ENCODE results near the gene EIF2D.

EIF2D gene

GRCh38 chr1:206653715-206654459, 41.6 kb upstream of the EIF2D start:
- no peaks in the 10 kb centered on the region for H4K20me1 ChIP-seq (ENCODE audit: insufficient read depth, low read length)
- H3K79me2 ChIP-seq (ENCODE audit: insufficient read depth, low read length), result no peaks in the 10 kb centered on the region
- H3K27ac ChIP-seq (ENCODE audit: low read length), result no peak overlapping the region
- no peaks in the 10 kb centered on the region for H3K36me3 ChIP-seq (ENCODE audit: insufficient read depth, low read length)
- H3K4me3 ChIP-seq (ENCODE audit: low read depth in 1 of 2, low read length in 2 of 2), result no peak overlapping the region
- H3K9me3 ChIP-seq (ENCODE audit: insufficient read depth, low read length, severe bottlenecking), result no peaks in the 10 kb centered on the region
- DNase-seq (no peak), ATAC-seq (ENCODE audit: insufficient read depth, low read depth) (no peak)
- no peaks in the 10 kb centered on the region for H3K27me3 ChIP-seq (ENCODE audit: insufficient read depth, low read length, poor library complexity)
- no peak overlapping the region for H2AFZ ChIP-seq (ENCODE audit: low read depth, low read length)
- H3K4me1 ChIP-seq (ENCODE audit: insufficient read depth, low read length), result peaks cover 5% of the 10 kb centered on the region
- H3K4me2 ChIP-seq (ENCODE audit: insufficient read depth, low read length), result no peak overlapping the region
- H3K9ac ChIP-seq (ENCODE audit: low read depth, low read length), result no peak overlapping the region
- no peak for TF ChIP-seq EZH2 (IDR thresholded peaks at IDR 0.05; ENCODE audit: borderline replicate concordance, low read depth, low read length, severe bottlenecking)

GRCh38 chr1:206651958-206652890, 40.0 kb upstream of the EIF2D start:
- no peak for ATAC-seq (ENCODE audit: insufficient read depth, low read depth)
- no peaks in the 10 kb centered on the region for H4K20me1 ChIP-seq (ENCODE audit: insufficient read depth, low read length)

GRCh38 chr1:206651014-206651413, 38.7 kb upstream of the EIF2D start:
- Histone ChIP-seq H4K20me1 (ENCODE audit: insufficient read depth, low read length) (no peaks in the 10 kb centered on the region), H3K9me3 (ENCODE audit: insufficient read depth, low read length, severe bottlenecking) (no peaks in the 10 kb centered on the region), H3K79me2 (ENCODE audit: insufficient read depth, low read length) (no peaks in the 10 kb centered on the region), H3K4me3 (ENCODE audit: low read depth in 1 of 2, low read length in 2 of 2) (no peak overlapping the region), H3K9ac (ENCODE audit: low read depth, low read length) (no peak overlapping the region), H3K27me3 (ENCODE audit: insufficient read depth, low read length, poor library complexity) (no peaks in the 10 kb centered on the region), H3K36me3 (ENCODE audit: insufficient read depth, low read length) (peaks cover 14% of the 10 kb centered on the region), H3K4me2 (ENCODE audit: insufficient read depth, low read length) (no peak overlapping the region), H3K4me1 (ENCODE audit: insufficient read depth, low read length) (no peaks in the 10 kb centered on the region), H3K27ac (ENCODE audit: low read length) (no peak overlapping the region), H2AFZ (ENCODE audit: low read depth, low read length) (no peak overlapping the region)
- TF ChIP-seq CTCF (IDR thresholded peaks at IDR 0.05; ENCODE audit: borderline replicate concordance, extremely low read depth, low read length, poor library complexity, severe bottlenecking), result no peak
- TF ChIP-seq EZH2 (IDR thresholded peaks at IDR 0.05; ENCODE audit: borderline replicate concordance, low read depth, low read length, severe bottlenecking), result no peak
- no peak for ATAC-seq (ENCODE audit: insufficient read depth, low read depth)
- DNase-seq, result no peak

More at GRCh38 chr1:206651958-206652890, 40.0 kb upstream of the EIF2D start:
- no peak for DNase-seq
- Histone ChIP-seq H3K9ac (ENCODE audit: low read depth, low read length) (no peak overlapping the region), H2AFZ (ENCODE audit: low read depth, low read length) (no peak overlapping the region), H3K36me3 (ENCODE audit: insufficient read depth, low read length) (peaks cover 14% of the 10 kb centered on the region), H3K79me2 (ENCODE audit: insufficient read depth, low read length) (no peaks in the 10 kb centered on the region), H3K27me3 (ENCODE audit: insufficient read depth, low read length, poor library complexity) (no peaks in the 10 kb centered on the region), H3K4me2 (ENCODE audit: insufficient read depth, low read length) (no peak overlapping the region), H3K27ac (ENCODE audit: low read length) (no peak overlapping the region), H3K4me1 (ENCODE audit: insufficient read depth, low read length) (no peaks in the 10 kb centered on the region), H3K4me3 (ENCODE audit: low read depth in 1 of 2, low read length in 2 of 2) (no peak overlapping the region), H3K9me3 (ENCODE audit: insufficient read depth, low read length, severe bottlenecking) (no peaks in the 10 kb centered on the region)
- TF ChIP-seq CTCF (IDR thresholded peaks at IDR 0.05; ENCODE audit: borderline replicate concordance, extremely low read depth, low read length, poor library complexity, severe bottlenecking) (no peak), EZH2 (IDR thresholded peaks at IDR 0.05; ENCODE audit: borderline replicate concordance, low read depth, low read length, severe bottlenecking) (no peak)

All from DND-41 (cell line).